Measurements from ENCODE around the gene GALNT1. TPM values are rescaled to one million over a fixed set of nuclear protein-coding genes. Genes with fewer than 3 reads are reported as not detected.

The GALNT1 gene
- total and polyA plus RNA-seq, 3 experiments from 2014 or later = 43.9 to 54.8 (median 46.1) TPM

- H3K9me3 Mint-ChIP-seq = peaks cover 0 to 14% (median 4%) of the 10 kb centered on the region in 5 donors
- ChIA-PET POLR2A (no interaction called here), CTCF (interaction anchor here (1.5 kb wide), 1 partner anchor 25 kb away, joined by 3 read pairs; no protein-coding TSS in a partner anchor)
- no peak for DNase-seq
- H3K4me1 Mint-ChIP-seq = peaks cover 0 to 4% (median 0%) of the 10 kb centered on the region in 3 donors
- H3K4me3 Mint-ChIP-seq = no peak overlapping the region
- peaks cover 0 to 6% (median 0%) of the 10 kb centered on the region in 3 donors for H3K36me3 Mint-ChIP-seq
- Histone ChIP-seq H3K27ac (ENCODE audit: low read depth, low read length) (no peak overlapping the region), H3K36me3 (ENCODE audit: insufficient read depth, low read length) (no peaks in the 10 kb centered on the region), H3K4me3 (ENCODE audit: low read length) (no peak overlapping the region), H3K27me3 (ENCODE audit: insufficient read depth, low read length, poor library complexity, severe bottlenecking) (no peaks in the 10 kb centered on the region), H3K9me3 (ENCODE audit: low read length) (no peaks in the 10 kb centered on the region), H3K4me1 (ENCODE audit: insufficient read depth, low read length) (no peaks in the 10 kb centered on the region)
- no peak overlapping the region for H3K27ac Mint-ChIP-seq
- peaks cover 4 to 10% of the 10 kb centered on the region in 2 donors for H3K27me3 Mint-ChIP-seq
These were observed 150.2 kb downstream of the GALNT1 start for GRCh38 chr18:35731701-35732100.

DNA sequence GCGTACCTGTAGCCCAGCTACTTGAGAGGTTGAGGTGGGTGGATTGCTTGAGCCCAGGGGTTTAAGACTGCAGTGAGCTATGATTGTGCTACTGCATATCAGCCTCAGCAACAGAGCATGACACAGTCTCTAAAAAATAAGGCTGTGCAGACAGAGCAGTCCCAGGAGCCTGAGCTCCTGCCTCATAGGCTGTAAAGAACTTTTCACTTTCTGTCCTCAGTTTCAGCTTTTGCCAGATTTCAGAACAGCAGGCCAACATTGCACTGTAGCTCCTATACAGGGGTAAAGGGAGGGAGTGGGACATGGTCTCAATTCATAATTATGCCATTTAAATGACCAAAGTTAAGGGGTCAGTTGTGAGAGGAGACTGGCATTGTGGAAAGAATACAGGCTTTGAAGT, 150.6 kb downstream of the GALNT1 start:
- H3K4me3 Mint-ChIP-seq = no peak overlapping the region
- H3K9me3 Mint-ChIP-seq = peaks cover 0 to 14% (median 4%) of the 10 kb centered on the region in 5 donors
- POLR2A ChIA-PET = no interaction called here
- no peaks in the 10 kb centered on the region for H3K9me3 ChIP-seq (ENCODE audit: low read length)
- no peaks in the 10 kb centered on the region for H3K27me3 ChIP-seq (ENCODE audit: insufficient read depth, low read length, poor library complexity, severe bottlenecking)
- H3K4me1 ChIP-seq (ENCODE audit: insufficient read depth, low read length) = no peaks in the 10 kb centered on the region
- H3K27ac Mint-ChIP-seq = no peak overlapping the region
- CTCF ChIA-PET = interaction anchor here (1.5 kb wide), 1 partner anchor 24 kb away, joined by 3 read pairs; no protein-coding TSS in a partner anchor
- peaks cover 0 to 4% (median 0%) of the 10 kb centered on the region in 3 donors for H3K4me1 Mint-ChIP-seq
- H3K36me3 ChIP-seq (ENCODE audit: insufficient read depth, low read length) = no peaks in the 10 kb centered on the region
- peaks cover 0 to 6% (median 0%) of the 10 kb centered on the region in 3 donors for H3K36me3 Mint-ChIP-seq
- H3K27ac ChIP-seq (ENCODE audit: low read depth, low read length) = no peak overlapping the region
- peaks cover 4 to 10% of the 10 kb centered on the region in 2 donors for H3K27me3 Mint-ChIP-seq
- H3K4me3 ChIP-seq (ENCODE audit: low read length) = no peak overlapping the region
- no peak for DNase-seq

- Mint-ChIP-seq H3K4me3 (no peak overlapping the region), H3K36me3 (peaks cover 0 to 6% (median 0%) of the 10 kb centered on the region in 3 donors), H3K27me3 (peaks cover 4 to 10% of the 10 kb centered on the region in 2 donors), H3K9me3 (peaks cover 0 to 14% (median 4%) of the 10 kb centered on the region in 5 donors), H3K4me1 (peaks cover 0 to 4% (median 0%) of the 10 kb centered on the region in 3 donors), H3K27ac (no peak overlapping the region)
- Histone ChIP-seq H3K4me3 (ENCODE audit: low read length) (no peak overlapping the region), H3K27ac (ENCODE audit: low read depth, low read length) (no peak overlapping the region), H3K4me1 (ENCODE audit: insufficient read depth, low read length) (no peaks in the 10 kb centered on the region), H3K36me3 (ENCODE audit: insufficient read depth, low read length) (no peaks in the 10 kb centered on the region), H3K27me3 (ENCODE audit: insufficient read depth, low read length, poor library complexity, severe bottlenecking) (no peaks in the 10 kb centered on the region), H3K9me3 (ENCODE audit: low read length) (no peaks in the 10 kb centered on the region)
- no peak for DNase-seq
- POLR2A ChIA-PET = no interaction called here
- CTCF ChIA-PET = interaction anchor here (1.5 kb wide), 1 partner anchor 24 kb away, joined by 3 read pairs; no protein-coding TSS in a partner anchor
These were observed 151.1 kb downstream of the GALNT1 start for GRCh38 chr18:35732636-35733035.

GRCh38 chr18:35733408-35733807, 151.9 kb downstream of the GALNT1 start:
- no peak overlapping the region for H3K4me3 Mint-ChIP-seq
- CTCF ChIA-PET = no interaction called here
- Histone ChIP-seq H3K27me3 (ENCODE audit: insufficient read depth, low read length, poor library complexity, severe bottlenecking) (no peaks in the 10 kb centered on the region), H3K9me3 (ENCODE audit: low read length) (no peaks in the 10 kb centered on the region), H3K36me3 (ENCODE audit: insufficient read depth, low read length) (no peaks in the 10 kb centered on the region), H3K4me1 (ENCODE audit: insufficient read depth, low read length) (no peaks in the 10 kb centered on the region), H3K27ac (ENCODE audit: low read depth, low read length) (no peak overlapping the region), H3K4me3 (ENCODE audit: low read length) (no peak overlapping the region)
- H3K4me1 Mint-ChIP-seq = peaks cover 0 to 4% (median 0%) of the 10 kb centered on the region in 3 donors
- peaks cover 0 to 3% (median 0%) of the 10 kb centered on the region in 3 donors for H3K36me3 Mint-ChIP-seq
- POLR2A ChIA-PET = no interaction called here
- H3K9me3 Mint-ChIP-seq = peaks cover 0 to 12% (median 6%) of the 10 kb centered on the region in 5 donors
- H3K27me3 Mint-ChIP-seq = peaks cover 4 to 10% of the 10 kb centered on the region in 2 donors
- no peak overlapping the region for H3K27ac Mint-ChIP-seq
- DNase-seq = no peak

DNA sequence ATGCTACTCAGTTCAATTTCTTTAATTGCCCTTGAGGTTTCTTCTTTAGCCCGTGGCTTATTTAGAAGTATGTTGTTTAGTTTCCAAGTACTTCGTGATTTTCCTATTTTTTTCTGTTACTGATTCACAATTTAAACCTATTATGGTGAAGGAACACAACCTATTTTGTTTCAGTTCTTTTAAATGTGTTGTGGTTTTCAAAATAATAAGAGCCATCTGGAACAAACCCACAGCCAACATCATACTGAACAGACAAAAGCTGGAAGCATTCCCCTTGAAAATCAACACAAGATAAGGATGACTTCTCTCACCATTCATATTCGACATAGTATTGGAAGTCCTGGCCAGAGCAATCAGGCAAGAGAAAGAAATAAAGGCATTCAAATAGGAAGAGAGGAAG, 155.2 kb downstream of the GALNT1 start:
- Mint-ChIP-seq H3K4me1 (no peaks in the 10 kb centered on the region), H3K27ac (no peak overlapping the region), H3K36me3 (no peaks in the 10 kb centered on the region), H3K27me3 (peaks cover 15 to 19% of the 10 kb centered on the region in 2 donors), H3K4me3 (no peak overlapping the region), H3K9me3 (peaks cover 0 to 7% (median 3%) of the 10 kb centered on the region in 5 donors)
- no peaks in the 10 kb centered on the region for H3K9me3 ChIP-seq (ENCODE audit: low read length)
- no peaks in the 10 kb centered on the region for H3K36me3 ChIP-seq (ENCODE audit: insufficient read depth, low read length)
- H3K4me3 ChIP-seq (ENCODE audit: low read length) = no peak overlapping the region
- DNase-seq = no peak
- ChIA-PET CTCF (no interaction called here), POLR2A (no interaction called here)
- no peak overlapping the region for H3K27ac ChIP-seq (ENCODE audit: low read depth, low read length)
- no peaks in the 10 kb centered on the region for H3K27me3 ChIP-seq (ENCODE audit: insufficient read depth, low read length, poor library complexity, severe bottlenecking)
- H3K4me1 ChIP-seq (ENCODE audit: insufficient read depth, low read length) = no peaks in the 10 kb centered on the region

DNA sequence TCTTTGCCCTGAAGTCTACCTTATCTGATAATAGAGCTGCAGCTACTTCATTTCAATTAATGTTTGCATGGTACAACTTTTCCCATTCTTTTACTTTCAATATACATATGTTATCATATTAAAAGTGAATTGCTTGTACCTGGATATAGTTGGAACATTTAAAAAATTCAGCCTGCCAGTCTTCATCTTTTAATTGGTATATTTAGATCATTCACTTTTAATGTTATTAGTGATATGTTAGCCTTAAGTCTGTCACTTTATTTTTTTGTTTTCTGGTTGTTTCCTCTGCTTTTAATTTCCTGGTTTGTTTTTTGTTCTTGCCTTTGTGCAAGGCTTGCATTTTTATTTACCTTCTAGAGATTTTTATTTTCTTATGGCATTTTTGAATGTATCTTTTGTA, 158.2 kb downstream of the GALNT1 start:
- no peaks in the 10 kb centered on the region for H3K27me3 ChIP-seq (ENCODE audit: insufficient read depth, low read length, poor library complexity, severe bottlenecking)
- no peaks in the 10 kb centered on the region for H3K9me3 ChIP-seq (ENCODE audit: low read length)
- H3K36me3 ChIP-seq (ENCODE audit: insufficient read depth, low read length) = no peaks in the 10 kb centered on the region
- DNase-seq = no peak
- ChIA-PET CTCF (no interaction called here), POLR2A (no interaction called here)
- no peaks in the 10 kb centered on the region for H3K4me1 ChIP-seq (ENCODE audit: insufficient read depth, low read length)
- no peaks in the 10 kb centered on the region for H3K36me3 Mint-ChIP-seq
- H3K9me3 Mint-ChIP-seq = peaks cover 0 to 7% (median 3%) of the 10 kb centered on the region in 5 donors
- H3K27ac ChIP-seq (ENCODE audit: low read depth, low read length) = no peak overlapping the region
- H3K27me3 Mint-ChIP-seq = peaks cover 14 to 15% of the 10 kb centered on the region in 2 donors
- H3K27ac Mint-ChIP-seq = no peak overlapping the region
- H3K4me1 Mint-ChIP-seq = no peaks in the 10 kb centered on the region
- H3K4me3 ChIP-seq (ENCODE audit: low read length) = no peak overlapping the region
- H3K4me3 Mint-ChIP-seq = no peak overlapping the region

DNA sequence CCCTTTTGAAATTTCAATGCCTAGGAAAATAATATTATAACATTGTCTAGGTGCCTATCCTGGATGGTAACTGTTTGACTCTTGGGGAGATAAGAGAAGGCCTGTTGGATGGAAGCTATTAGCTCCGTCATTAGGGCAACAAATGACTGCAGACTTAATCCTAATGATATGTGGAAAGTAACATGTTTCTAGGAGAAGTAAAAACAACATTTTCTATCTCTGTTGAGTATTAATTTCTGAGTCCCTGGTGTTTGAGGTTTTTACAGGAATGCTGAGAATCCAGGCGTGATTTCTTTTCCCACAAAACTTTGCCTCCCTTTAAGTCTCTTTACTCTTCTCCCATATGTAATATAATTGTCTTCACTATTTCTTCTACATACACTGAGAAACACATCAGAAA, 159.1 kb downstream of the GALNT1 start:
- Histone ChIP-seq H3K4me3 (ENCODE audit: low read length) (no peak overlapping the region), H3K4me1 (ENCODE audit: insufficient read depth, low read length) (no peaks in the 10 kb centered on the region), H3K27me3 (ENCODE audit: insufficient read depth, low read length, poor library complexity, severe bottlenecking) (no peaks in the 10 kb centered on the region), H3K9me3 (ENCODE audit: low read length) (no peaks in the 10 kb centered on the region), H3K27ac (ENCODE audit: low read depth, low read length) (no peak overlapping the region), H3K36me3 (ENCODE audit: insufficient read depth, low read length) (no peaks in the 10 kb centered on the region)
- Mint-ChIP-seq H3K4me3 (no peak overlapping the region), H3K9me3 (peaks cover 0 to 7% (median 3%) of the 10 kb centered on the region in 5 donors), H3K36me3 (no peaks in the 10 kb centered on the region), H3K27ac (no peak overlapping the region), H3K27me3 (peaks cover 11 to 18% of the 10 kb centered on the region in 2 donors), H3K4me1 (no peaks in the 10 kb centered on the region)
- DNase-seq = no peak
- POLR2A ChIA-PET = no interaction called here
- CTCF ChIA-PET = no interaction called here

DNA sequence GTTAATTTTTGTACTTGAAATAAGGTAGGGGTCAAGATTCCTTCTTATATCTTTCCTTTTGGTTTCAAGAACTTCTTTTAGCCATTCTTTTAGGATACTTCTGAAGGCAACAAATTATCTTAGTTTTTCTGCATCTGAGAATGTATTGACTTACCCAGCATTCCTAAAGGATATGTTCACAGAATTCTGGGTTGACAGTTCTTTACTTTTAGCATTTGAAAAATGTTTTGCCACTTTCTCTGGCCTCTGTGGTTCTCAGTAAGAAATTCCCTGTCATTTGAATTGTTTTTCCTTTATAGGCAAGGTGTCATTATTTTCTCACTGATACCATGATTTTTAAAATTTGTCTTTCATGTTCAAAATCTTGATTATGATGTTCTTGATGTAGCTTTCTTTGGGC, 162.4 kb downstream of the GALNT1 start:
- Histone ChIP-seq H3K27ac (ENCODE audit: low read depth, low read length) (no peak overlapping the region), H3K4me1 (ENCODE audit: insufficient read depth, low read length) (no peaks in the 10 kb centered on the region), H3K27me3 (ENCODE audit: insufficient read depth, low read length, poor library complexity, severe bottlenecking) (no peaks in the 10 kb centered on the region), H3K9me3 (ENCODE audit: low read length) (no peaks in the 10 kb centered on the region), H3K4me3 (ENCODE audit: low read length) (no peak overlapping the region), H3K36me3 (ENCODE audit: insufficient read depth, low read length) (no peaks in the 10 kb centered on the region)
- CTCF ChIA-PET = no interaction called here
- no peak for DNase-seq
- Mint-ChIP-seq H3K4me1 (no peaks in the 10 kb centered on the region), H3K36me3 (no peaks in the 10 kb centered on the region), H3K9me3 (peaks cover 0 to 4% (median 0%) of the 10 kb centered on the region in 5 donors), H3K27ac (no peak overlapping the region), H3K27me3 (peaks cover 16 to 22% of the 10 kb centered on the region in 2 donors), H3K4me3 (no peak overlapping the region)
- POLR2A ChIA-PET = interaction anchor here (0.6 kb wide), 1 partner anchor 334 kb away, joined by 3 read pairs; no protein-coding TSS in a partner anchor
